Smooth muscle cell (in vitro differentiated cells): ENCODE results near the gene EXOC3L4. TPM values are rescaled to one million over a fixed set of nuclear protein-coding genes. Genes with fewer than 3 reads are reported as not detected.

Source experiments
- DNase-seq: peaks from one replicate; lab custom pipeline; 2025; ENCODE audit not compliant: unreplicated experiment; lab: John Stamatoyannopoulos, UW
- H2AFZ ChIP-seq: fragments of 200-600 bp; sonication (generic); 2 replicates; pipeline ENCODE4 v1.6.0; 2016; ENCODE audit warnings: antibody characterized with exemption, low read depth, mild to moderate bottlenecking
- H3F3A ChIP-seq: fragments of 200-600 bp; sonication (generic); 2 replicates; pipeline ENCODE4 v1.6.0; 2017; ENCODE audit warnings: antibody characterized with exemption, low read depth
- H3K27ac ChIP-seq: fragments of 200-600 bp; sonication (generic); 2 replicates; pipeline ENCODE4 v1.5.1; 2016; ENCODE audit warnings: low read depth, mild to moderate bottlenecking
- H3K27me3 ChIP-seq: fragments of 200-600 bp; sonication (generic); 2 replicates; pipeline ENCODE4 v1.6.1; 2016; ENCODE audit warnings: low read depth, mild to moderate bottlenecking
- H3K36me3 ChIP-seq: fragments of 200-600 bp; sonication (generic); 2 replicates; pipeline ENCODE4 v1.5.1; 2016; ENCODE audit warnings: low read depth
- H3K4me1 ChIP-seq: fragments of 200-600 bp; sonication (generic); 2 replicates; pipeline ENCODE4 v1.5.1; 2016; ENCODE audit warnings: low read depth
- H3K4me2 ChIP-seq: fragments of 200-600 bp; sonication (generic); 2 replicates; pipeline ENCODE4 v1.6.0; 2016; ENCODE audit warnings: mild to moderate bottlenecking
- H3K4me3 ChIP-seq: fragments of 200-600 bp; sonication (generic); 2 replicates; pipeline ENCODE4 v1.5.1; 2016; ENCODE audit warnings: mild to moderate bottlenecking
- H3K79me2 ChIP-seq: fragments of 200-600 bp; sonication (generic); 2 replicates; pipeline ENCODE4 v1.6.0; 2016; ENCODE audit warnings: low read depth, mild to moderate bottlenecking
- H3K9ac ChIP-seq: fragments of 200-600 bp; sonication (generic); 2 replicates; pipeline ENCODE4 v1.6.0; 2016; ENCODE audit warnings: low read depth
- H3K9me3 ChIP-seq: fragments of 200-600 bp; sonication (generic); replicated peaks from 2 replicates; pipeline ENCODE4 v1.5.1; 2016; ENCODE audit warnings: low read depth
- H4K20me1 ChIP-seq: fragments of 200-600 bp; sonication (generic); 2 replicates; pipeline ENCODE4 v1.6.0; 2016; ENCODE audit warnings: low read depth
- WGBS: methylation state at CpG from one replicate; pipeline ENCODE4 v1.1.7; 2016; ENCODE audit warnings: low lambda C conversion rate; 5-methylcytosine and 5-hydroxymethylcytosine counted together
- polyA plus RNA-seq: library from polyadenylated mRNA; unstranded; fragments of >200 nt; fragmentation: Nextera tagmentation; extraction: Ambion mirVana; gene quantifications from 2 replicates; pipeline ENCODE4 v1.2.1, GENCODE V29; 2016
- total RNA-seq: library from RNA; depleted of rRNA; stranded (reverse); fragments of >200 nt; gene quantifications from 2 replicates; pipeline ENCODE4 v1.2.3, GENCODE V29; 2014
- TF ChIP-seq, protein P1 (sequence below): fragments of 200-600 bp; sonication (generic); IDR thresholded peaks from 2 replicates; pipeline ENCODE4 v1.5.1; 2017; ENCODE audit warnings: borderline replicate concordance, mild to moderate bottlenecking, antibody characterized with exemption; ENCODE audit not compliant: insufficient read depth, poor library complexity, severe bottlenecking

EXOC3L4 gene
- total and polyA plus RNA-seq, 2 experiments from 2014 or later: not detected

DNA sequence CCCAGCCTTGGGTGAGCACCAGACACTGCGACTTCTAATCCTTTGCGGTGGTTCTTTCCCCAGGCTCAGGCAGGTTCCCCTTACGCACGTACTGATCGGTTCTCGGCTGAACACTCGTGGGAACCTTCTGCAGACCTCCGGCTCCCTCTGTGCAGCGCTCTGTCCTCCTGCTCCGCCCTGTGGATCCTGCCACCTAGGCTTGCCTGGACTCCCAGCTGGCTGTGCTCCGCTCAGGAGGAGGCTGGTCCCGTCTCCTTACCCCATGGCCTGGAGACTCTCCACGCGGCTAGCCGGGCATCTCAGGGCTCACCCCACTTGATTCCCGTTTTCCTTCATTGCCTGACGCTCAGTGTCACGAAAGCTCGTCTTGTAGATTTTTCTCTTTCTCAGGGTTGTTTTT is 63.4 kb downstream of the EXOC3L4 start:
- Histone ChIP-seq H3K4me3 (no peak overlapping the region), H2AFZ (no peak overlapping the region), H3K27me3 (no peaks in the 10 kb centered on the region), H3F3A (no peaks in the 10 kb centered on the region), H4K20me1 (no peaks in the 10 kb centered on the region), H3K4me1 (no peaks in the 10 kb centered on the region), H3K27ac (no peak overlapping the region), H3K9ac (no peak overlapping the region), H3K79me2 (no peaks in the 10 kb centered on the region), H3K9me3 (no peaks in the 10 kb centered on the region), H3K4me2 (no peak overlapping the region), H3K36me3 (no peaks in the 10 kb centered on the region)
- TF ChIP-seq, protein P1, sequence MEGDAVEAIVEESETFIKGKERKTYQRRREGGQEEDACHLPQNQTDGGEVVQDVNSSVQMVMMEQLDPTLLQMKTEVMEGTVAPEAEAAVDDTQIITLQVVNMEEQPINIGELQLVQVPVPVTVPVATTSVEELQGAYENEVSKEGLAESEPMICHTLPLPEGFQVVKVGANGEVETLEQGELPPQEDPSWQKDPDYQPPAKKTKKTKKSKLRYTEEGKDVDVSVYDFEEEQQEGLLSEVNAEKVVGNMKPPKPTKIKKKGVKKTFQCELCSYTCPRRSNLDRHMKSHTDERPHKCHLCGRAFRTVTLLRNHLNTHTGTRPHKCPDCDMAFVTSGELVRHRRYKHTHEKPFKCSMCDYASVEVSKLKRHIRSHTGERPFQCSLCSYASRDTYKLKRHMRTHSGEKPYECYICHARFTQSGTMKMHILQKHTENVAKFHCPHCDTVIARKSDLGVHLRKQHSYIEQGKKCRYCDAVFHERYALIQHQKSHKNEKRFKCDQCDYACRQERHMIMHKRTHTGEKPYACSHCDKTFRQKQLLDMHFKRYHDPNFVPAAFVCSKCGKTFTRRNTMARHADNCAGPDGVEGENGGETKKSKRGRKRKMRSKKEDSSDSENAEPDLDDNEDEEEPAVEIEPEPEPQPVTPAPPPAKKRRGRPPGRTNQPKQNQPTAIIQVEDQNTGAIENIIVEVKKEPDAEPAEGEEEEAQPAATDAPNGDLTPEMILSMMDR: no peak
- DNase-seq: no peak
- 92% methylated on average over 19 of the region's 19 CpGs for WGBS

DNA sequence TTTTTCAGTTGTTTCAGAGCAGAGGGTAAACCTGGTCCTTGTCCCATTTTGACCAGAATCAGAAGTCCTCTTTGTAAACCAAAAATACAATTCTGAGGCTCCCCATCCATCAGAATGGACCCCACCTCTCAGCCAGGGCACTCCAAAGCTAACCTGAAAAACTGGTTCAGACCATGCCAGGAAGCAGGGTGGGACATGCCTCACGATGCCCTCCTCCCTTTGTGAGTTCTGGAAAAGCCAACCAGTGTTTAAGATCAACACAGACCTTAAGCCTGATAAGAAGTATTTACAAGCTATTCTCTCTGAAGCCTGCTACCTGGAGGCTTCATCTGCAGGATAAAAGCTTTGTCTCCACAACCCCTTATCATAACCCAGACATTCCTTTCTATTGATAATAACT is 64.2 kb downstream of the EXOC3L4 start:
- no peak overlapping the region for H3K4me2 ChIP-seq
- no peaks in the 10 kb centered on the region for H3F3A ChIP-seq
- H3K36me3 ChIP-seq: no peaks in the 10 kb centered on the region
- no peaks in the 10 kb centered on the region for H4K20me1 ChIP-seq
- H3K27me3 ChIP-seq: no peaks in the 10 kb centered on the region
- H3K27ac ChIP-seq: no peak overlapping the region
- no peaks in the 10 kb centered on the region for H3K4me1 ChIP-seq
- WGBS: 36% methylated on average over 1 of the region's 1 CpG
- DNase-seq: no peak
- no peaks in the 10 kb centered on the region for H3K79me2 ChIP-seq
- H3K9me3 ChIP-seq: no peaks in the 10 kb centered on the region
- TF ChIP-seq, protein P1: no peak
- no peak overlapping the region for H3K9ac ChIP-seq
- no peak overlapping the region for H3K4me3 ChIP-seq
- no peak overlapping the region for H2AFZ ChIP-seq

Other genes with a start within 250 kb of the EXOC3L4 start
- gene AMN, start 172.1 kb upstream of the EXOC3L4 start, total RNA-seq: 0.31 TPM in 1 of 2 replicates, not detected in the other
- 0.65 and 1.2 TPM in 2 replicates for gene AMN, start 172.1 kb upstream of the EXOC3L4 start, polyA plus RNA-seq
- gene CDC42BPB, start 37.2 kb upstream of the EXOC3L4 start, total RNA-seq: 56.6 and 71.2 TPM in 2 replicates
- 11.3 and 14.4 TPM in 2 replicates for gene CDC42BPB, start 37.2 kb upstream of the EXOC3L4 start, polyA plus RNA-seq
- gene LBHD2, start 10.5 kb upstream of the EXOC3L4 start, total RNA-seq: not detected in 2 replicates
- not detected in 2 replicates for gene LBHD2, start 10.5 kb upstream of the EXOC3L4 start, polyA plus RNA-seq
- gene TNFAIP2, start 28.7 kb downstream of the EXOC3L4 start, total RNA-seq: 35.7 and 46.5 TPM in 2 replicates
- 57.7 and 76.5 TPM in 2 replicates for gene TNFAIP2, start 28.7 kb downstream of the EXOC3L4 start, polyA plus RNA-seq
- 233 and 278 TPM in 2 replicates for gene EIF5, start 239.5 kb downstream of the EXOC3L4 start, total RNA-seq
- gene EIF5, start 239.5 kb downstream of the EXOC3L4 start, polyA plus RNA-seq: 290 and 357 TPM in 2 replicates